ENCODE measurements around the gene IRS2.

Gene IRS2

GRCh38 chr13:109713681-109714080, 72.7 kb downstream of the IRS2 start:
- TF ChIP-seq SPI1 (IDR thresholded peaks at IDR 0.05; ENCODE audit: low read depth, low read length) (no peak), PAX5 (IDR thresholded peaks at IDR 0.05; ENCODE audit: insufficient read depth, low read length, severe bottlenecking) (no peak), POLR2A (IDR thresholded peaks at IDR 0.05; ENCODE audit: low read depth, low read length) (no peak), TAF1 (IDR thresholded peaks at IDR 0.05; ENCODE audit: low read depth, low read length) (no peak), POLR2AphosphoS5 (IDR thresholded peaks at IDR 0.05; ENCODE audit: low read depth, low read length) (no peak), POU2F2 (IDR thresholded peaks at IDR 0.05; ENCODE audit: low read depth, low read length) (no peak)
- DNase-seq (ENCODE audit: insufficient read length, low spot score) (no peak), FAIRE-seq (no peak)

GRCh38 chr13:109712124-109712722, 74.2 kb downstream of the IRS2 start:
- TF ChIP-seq TAF1 (IDR thresholded peaks at IDR 0.05; ENCODE audit: low read depth, low read length) (no peak), PAX5 (IDR thresholded peaks at IDR 0.05; ENCODE audit: insufficient read depth, low read length, severe bottlenecking) (no peak), POLR2AphosphoS5 (IDR thresholded peaks at IDR 0.05; ENCODE audit: low read depth, low read length) (no peak), POLR2A (IDR thresholded peaks at IDR 0.05; ENCODE audit: low read depth, low read length) (no peak), SPI1 (IDR thresholded peaks at IDR 0.05; ENCODE audit: low read depth, low read length) (no peak), POU2F2 (IDR thresholded peaks at IDR 0.05; ENCODE audit: low read depth, low read length) (no peak)
- FAIRE-seq (no peak), DNase-seq (ENCODE audit: insufficient read length, low spot score) (no peak)

GRCh38 chr13:109707742-109708617, 78.4 kb downstream of the IRS2 start:
- TF ChIP-seq TAF1 (IDR thresholded peaks at IDR 0.05; ENCODE audit: low read depth, low read length), result no peak
- no peak for TF ChIP-seq PAX5 (IDR thresholded peaks at IDR 0.05; ENCODE audit: insufficient read depth, low read length, severe bottlenecking)
- TF ChIP-seq POLR2A (IDR thresholded peaks at IDR 0.05; ENCODE audit: low read depth, low read length), result no peak
- no peak for TF ChIP-seq SPI1 (IDR thresholded peaks at IDR 0.05; ENCODE audit: low read depth, low read length)
- no peak for TF ChIP-seq POLR2AphosphoS5 (IDR thresholded peaks at IDR 0.05; ENCODE audit: low read depth, low read length)
- no peak for TF ChIP-seq POU2F2 (IDR thresholded peaks at IDR 0.05; ENCODE audit: low read depth, low read length)
- DNase-seq (ENCODE audit: insufficient read length, low spot score), result no peak
- no peak for FAIRE-seq

GRCh38 chr13:109707044-109707741, 79.2 kb downstream of the IRS2 start:
- FAIRE-seq, result no peak
- no peak for DNase-seq (ENCODE audit: insufficient read length, low spot score)
- no peak for TF ChIP-seq POLR2AphosphoS5 (IDR thresholded peaks at IDR 0.05; ENCODE audit: low read depth, low read length)
- TF ChIP-seq PAX5 (IDR thresholded peaks at IDR 0.05; ENCODE audit: insufficient read depth, low read length, severe bottlenecking), result no peak
- TF ChIP-seq POLR2A (IDR thresholded peaks at IDR 0.05; ENCODE audit: low read depth, low read length), result no peak
- no peak for TF ChIP-seq TAF1 (IDR thresholded peaks at IDR 0.05; ENCODE audit: low read depth, low read length)
- TF ChIP-seq POU2F2 (IDR thresholded peaks at IDR 0.05; ENCODE audit: low read depth, low read length), result no peak
- no peak for TF ChIP-seq SPI1 (IDR thresholded peaks at IDR 0.05; ENCODE audit: low read depth, low read length)

- TF ChIP-seq TAF1 (IDR thresholded peaks at IDR 0.05; ENCODE audit: low read depth, low read length), result no peak
- no peak for TF ChIP-seq PAX5 (IDR thresholded peaks at IDR 0.05; ENCODE audit: insufficient read depth, low read length, severe bottlenecking)
- TF ChIP-seq SPI1 (IDR thresholded peaks at IDR 0.05; ENCODE audit: low read depth, low read length), result no peak
- no peak for TF ChIP-seq POLR2A (IDR thresholded peaks at IDR 0.05; ENCODE audit: low read depth, low read length)
- no peak for TF ChIP-seq POU2F2 (IDR thresholded peaks at IDR 0.05; ENCODE audit: low read depth, low read length)
- no peak for TF ChIP-seq POLR2AphosphoS5 (IDR thresholded peaks at IDR 0.05; ENCODE audit: low read depth, low read length)
- FAIRE-seq (no peak), DNase-seq (ENCODE audit: insufficient read length, low spot score) (no peak)
Observed at GRCh38 chr13:109706015-109706715, 80.2 kb downstream of the IRS2 start.

GRCh38 chr13:109704771-109705635, 81.4 kb downstream of the IRS2 start:
- no peak for DNase-seq (ENCODE audit: insufficient read length, low spot score)
- TF ChIP-seq POLR2A (IDR thresholded peaks at IDR 0.05; ENCODE audit: low read depth, low read length), result no peak
- no peak for TF ChIP-seq PAX5 (IDR thresholded peaks at IDR 0.05; ENCODE audit: insufficient read depth, low read length, severe bottlenecking)
- TF ChIP-seq POLR2AphosphoS5 (IDR thresholded peaks at IDR 0.05; ENCODE audit: low read depth, low read length), result no peak
- no peak for TF ChIP-seq SPI1 (IDR thresholded peaks at IDR 0.05; ENCODE audit: low read depth, low read length)
- FAIRE-seq, result no peak

- DNase-seq (ENCODE audit: insufficient read length, low spot score) (no peak), FAIRE-seq (no peak)
- no peak for TF ChIP-seq POU2F2 (IDR thresholded peaks at IDR 0.05; ENCODE audit: low read depth, low read length)
- TF ChIP-seq POLR2A (IDR thresholded peaks at IDR 0.05; ENCODE audit: low read depth, low read length), result no peak
- no peak for TF ChIP-seq POLR2AphosphoS5 (IDR thresholded peaks at IDR 0.05; ENCODE audit: low read depth, low read length)
- no peak for TF ChIP-seq TAF1 (IDR thresholded peaks at IDR 0.05; ENCODE audit: low read depth, low read length)
- no peak for TF ChIP-seq PAX5 (IDR thresholded peaks at IDR 0.05; ENCODE audit: insufficient read depth, low read length, severe bottlenecking)
- TF ChIP-seq SPI1 (IDR thresholded peaks at IDR 0.05; ENCODE audit: low read depth, low read length), result no peak
Observed at GRCh38 chr13:109703250-109703649, 83.1 kb downstream of the IRS2 start.
